ENCODE results near the gene TMEM19.
"Not testable (repeated sequence)": the region's sequence is repeated elsewhere in the genome, so short reads cannot be mapped to it uniquely, and the experiment has no call there.

The TMEM19 gene

DNA sequence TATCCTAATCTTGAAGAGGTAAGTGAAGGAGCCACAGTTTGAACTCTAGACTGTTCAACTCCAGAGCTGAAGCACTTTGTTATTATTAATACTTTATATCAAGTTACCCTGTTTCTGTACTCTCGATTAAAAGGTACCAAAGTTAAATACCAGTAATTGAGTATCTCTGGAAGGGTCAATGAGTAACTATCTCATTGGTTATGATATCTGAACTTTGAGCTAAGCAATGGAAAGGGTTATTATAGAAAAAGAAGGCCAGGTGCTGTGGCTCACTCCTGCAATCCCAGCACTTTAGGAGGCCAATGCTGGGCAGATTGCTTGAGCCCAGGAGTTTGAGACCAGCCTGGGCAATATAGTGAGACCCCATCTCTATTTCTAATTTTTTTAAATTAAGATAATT is 9.9 kb downstream of the TMEM19 start:
- ChIA-PET POLR2A (ENCODE audit: low non-redundant PET) (no interaction called here), CTCF (no interaction called here)
- no peak for TF ChIP-seq CTCF (conservative IDR thresholded peaks at IDR 0.05; ENCODE audit: low read depth)
- H3K27ac ChIP-seq: no peak overlapping the region
- DNase-seq (ENCODE audit: low spot score): no peak

GRCh38 chr12:71702181-71702580 is 16.3 kb downstream of the TMEM19 start:
- DNase-seq (ENCODE audit: low spot score); CTCF ChIA-PET; H3K27ac ChIP-seq; POLR2A ChIA-PET (ENCODE audit: low non-redundant PET): not testable (repeated sequence)

- POLR2A ChIA-PET (ENCODE audit: low non-redundant PET): no interaction called here
These were observed 16.7 kb downstream of the TMEM19 start for GRCh38 chr12:71702590-71702989.

GRCh38 chr12:71703206-71703605 is 17.3 kb downstream of the TMEM19 start:
- POLR2A ChIA-PET (ENCODE audit: low non-redundant PET): no interaction called here
- no peak overlapping the region for H3K27ac ChIP-seq
- DNase-seq (ENCODE audit: low spot score): no peak
- TF ChIP-seq CTCF (conservative IDR thresholded peaks at IDR 0.05; ENCODE audit: low read depth): no peak
- CTCF ChIA-PET: interaction anchor here (0.6 kb wide), 1 partner anchor 22 kb away, joined by 3 read pairs; no protein-coding TSS in a partner anchor

More at GRCh38 chr12:71702590-71702989, 16.7 kb downstream of the TMEM19 start:
- DNase-seq (ENCODE audit: low spot score): no peak
- CTCF ChIA-PET: interaction anchor here (0.6 kb wide), 1 partner anchor 23 kb away, joined by 3 read pairs; no protein-coding TSS in a partner anchor
- no peak overlapping the region for H3K27ac ChIP-seq
- no peak for TF ChIP-seq CTCF (conservative IDR thresholded peaks at IDR 0.05; ENCODE audit: low read depth)

DNA sequence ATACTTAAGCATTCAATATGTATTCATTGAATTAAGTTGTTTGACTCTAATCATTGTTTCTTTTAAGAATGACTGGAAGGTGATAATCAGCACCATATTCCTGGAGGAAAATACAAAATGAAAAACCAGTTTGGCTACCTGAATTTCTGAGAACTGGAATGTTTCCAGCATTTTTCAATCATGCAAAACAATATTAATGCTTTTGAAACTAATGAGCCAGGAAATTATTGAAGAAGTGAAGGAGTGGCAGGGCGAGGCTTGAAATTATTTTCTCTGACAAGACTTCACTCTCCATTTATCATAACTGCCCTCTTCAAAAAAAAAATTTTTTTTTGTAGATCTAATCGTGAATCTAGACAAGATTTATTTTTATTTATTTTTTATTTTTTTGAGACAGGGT is 19.0 kb downstream of the TMEM19 start:
- no peak for DNase-seq (ENCODE audit: low spot score)
- CTCF ChIA-PET: no interaction called here
- TF ChIP-seq CTCF (conservative IDR thresholded peaks at IDR 0.05; ENCODE audit: low read depth): no peak
- no peak overlapping the region for H3K27ac ChIP-seq
- POLR2A ChIA-PET (ENCODE audit: low non-redundant PET): no interaction called here

GRCh38 chr12:71708658-71709057 is 22.8 kb downstream of the TMEM19 start:
- no peak for DNase-seq (ENCODE audit: low spot score)
- no peak overlapping the region for H3K27ac ChIP-seq
- ChIA-PET CTCF (no interaction called here), POLR2A (ENCODE audit: low non-redundant PET) (no interaction called here)
- no peak for TF ChIP-seq CTCF (conservative IDR thresholded peaks at IDR 0.05; ENCODE audit: low read depth)

- no peak for TF ChIP-seq CTCF (conservative IDR thresholded peaks at IDR 0.05; ENCODE audit: low read depth)
- POLR2A ChIA-PET (ENCODE audit: low non-redundant PET): no interaction called here
- peak overlapping the region; percentile 73 for H3K27ac ChIP-seq
- DNase-seq (ENCODE audit: low spot score): peak; percentile 90
- CTCF ChIA-PET: interaction anchor here (0.5 kb wide), 2 partner anchors 14 to 424 kb away, joined by 3 to 5 read pairs; no protein-coding TSS in a partner anchor
These were observed 24.6 kb downstream of the TMEM19 start for GRCh38 chr12:71710276-71711125.
